C4-2B (cell line): ENCODE data around the gene RASD2.
"Not testable (repeated sequence)": the region's sequence is repeated elsewhere in the genome, so short reads cannot be mapped to it uniquely, and the experiment has no call there.

Experiments used
- ZFX ChIP-seq: fragments of 450-650 bp; IDR thresholded peaks from 2 replicates; pipeline ENCODE4 v1.6.1; 2017
- TF ChIP-seq, protein P1 (sequence below): fragments of 450-650 bp; conservative IDR thresholded peaks from 2 replicates; pipeline ENCODE4 v1.5.1; 2017; ENCODE audit warnings: mild to moderate bottlenecking

DNA sequence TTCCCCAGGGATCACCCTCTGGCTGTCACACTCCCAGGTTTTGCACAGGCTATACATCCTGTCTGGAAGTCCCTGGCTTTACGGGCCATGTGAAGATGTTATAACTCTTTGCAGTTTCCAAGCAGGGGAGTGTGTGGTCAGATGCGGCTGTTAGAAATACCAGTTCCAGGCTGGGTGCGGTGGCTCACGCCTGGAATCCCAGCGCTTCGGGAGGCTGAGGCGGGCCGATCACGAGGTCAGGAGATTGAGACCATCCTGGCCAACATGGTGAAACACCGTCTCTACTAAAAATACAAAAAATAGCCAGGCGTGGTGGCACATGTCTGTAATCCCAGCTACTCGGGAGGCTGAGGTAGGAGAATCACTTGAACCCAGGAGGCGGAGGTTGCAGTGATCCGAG is 44.9 kb upstream of the RASD2 start:
- TF ChIP-seq, protein P1, sequence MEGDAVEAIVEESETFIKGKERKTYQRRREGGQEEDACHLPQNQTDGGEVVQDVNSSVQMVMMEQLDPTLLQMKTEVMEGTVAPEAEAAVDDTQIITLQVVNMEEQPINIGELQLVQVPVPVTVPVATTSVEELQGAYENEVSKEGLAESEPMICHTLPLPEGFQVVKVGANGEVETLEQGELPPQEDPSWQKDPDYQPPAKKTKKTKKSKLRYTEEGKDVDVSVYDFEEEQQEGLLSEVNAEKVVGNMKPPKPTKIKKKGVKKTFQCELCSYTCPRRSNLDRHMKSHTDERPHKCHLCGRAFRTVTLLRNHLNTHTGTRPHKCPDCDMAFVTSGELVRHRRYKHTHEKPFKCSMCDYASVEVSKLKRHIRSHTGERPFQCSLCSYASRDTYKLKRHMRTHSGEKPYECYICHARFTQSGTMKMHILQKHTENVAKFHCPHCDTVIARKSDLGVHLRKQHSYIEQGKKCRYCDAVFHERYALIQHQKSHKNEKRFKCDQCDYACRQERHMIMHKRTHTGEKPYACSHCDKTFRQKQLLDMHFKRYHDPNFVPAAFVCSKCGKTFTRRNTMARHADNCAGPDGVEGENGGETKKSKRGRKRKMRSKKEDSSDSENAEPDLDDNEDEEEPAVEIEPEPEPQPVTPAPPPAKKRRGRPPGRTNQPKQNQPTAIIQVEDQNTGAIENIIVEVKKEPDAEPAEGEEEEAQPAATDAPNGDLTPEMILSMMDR: not testable (repeated sequence)
- not testable (repeated sequence) for TF ChIP-seq ZFX
